ENCODE results near the gene PLEKHH1.
A peak's percentile ranks its signal among the peaks of the same experiment; 100 is the strongest.

The PLEKHH1 gene

GRCh38 chr14:67570453-67570852 lies 37.4 kb downstream of the PLEKHH1 start:
- H3K9me3 Mint-ChIP-seq: no peaks in the 10 kb centered on the region
- DNase-seq: no peak
- peaks cover 4% of the 10 kb centered on the region for H3K27me3 Mint-ChIP-seq (ENCODE audit: low read depth, poor library complexity)
- no peak for TF ChIP-seq CTCF (IDR thresholded peaks at IDR 0.05)
- no peak overlapping the region for H3K4me3 Mint-ChIP-seq
- peaks cover 29% of the 10 kb centered on the region for H3K36me3 Mint-ChIP-seq (ENCODE audit: low read depth)
- H3K4me1 Mint-ChIP-seq: peaks cover 42% of the 10 kb centered on the region
- H3K27ac Mint-ChIP-seq: no peak overlapping the region

GRCh38 chr14:67571275-67571990 lies 38.3 kb downstream of the PLEKHH1 start:
- Mint-ChIP-seq H3K9me3 (no peaks in the 10 kb centered on the region), H3K36me3 (ENCODE audit: low read depth) (peaks cover 37% of the 10 kb centered on the region), H3K27me3 (ENCODE audit: low read depth, poor library complexity) (no peaks in the 10 kb centered on the region), H3K4me3 (no peak overlapping the region), H3K27ac (no peak overlapping the region), H3K4me1 (peaks cover 41% of the 10 kb centered on the region)
- peak; percentile 73 for DNase-seq
- TF ChIP-seq CTCF (IDR thresholded peaks at IDR 0.05): peak; percentile 80

GRCh38 chr14:67571991-67572323 lies 38.9 kb downstream of the PLEKHH1 start:
- DNase-seq: peak; percentile 14
- Mint-ChIP-seq H3K36me3 (ENCODE audit: low read depth) (peaks cover 34% of the 10 kb centered on the region), H3K4me1 (peaks cover 36% of the 10 kb centered on the region), H3K27me3 (ENCODE audit: low read depth, poor library complexity) (no peaks in the 10 kb centered on the region), H3K9me3 (no peaks in the 10 kb centered on the region), H3K27ac (no peak overlapping the region), H3K4me3 (no peak overlapping the region)
- no peak for TF ChIP-seq CTCF (IDR thresholded peaks at IDR 0.05)

- H3K27me3 Mint-ChIP-seq (ENCODE audit: low read depth, poor library complexity): no peaks in the 10 kb centered on the region
These were observed 39.5 kb downstream of the PLEKHH1 start for GRCh38 chr14:67572608-67573007.

GRCh38 chr14:67573228-67574010 lies 40.3 kb downstream of the PLEKHH1 start:
- peaks cover 25% of the 10 kb centered on the region for H3K4me1 Mint-ChIP-seq

More at GRCh38 chr14:67572608-67573007, 39.5 kb downstream of the PLEKHH1 start:
- no peak for TF ChIP-seq CTCF (IDR thresholded peaks at IDR 0.05)
- Mint-ChIP-seq H3K9me3 (no peaks in the 10 kb centered on the region), H3K36me3 (ENCODE audit: low read depth) (peaks cover 30% of the 10 kb centered on the region), H3K4me3 (no peak overlapping the region), H3K4me1 (peaks cover 30% of the 10 kb centered on the region), H3K27ac (no peak overlapping the region)
- no peak for DNase-seq

More at GRCh38 chr14:67573228-67574010, 40.3 kb downstream of the PLEKHH1 start:
- Mint-ChIP-seq H3K36me3 (ENCODE audit: low read depth) (peaks cover 25% of the 10 kb centered on the region), H3K27me3 (ENCODE audit: low read depth, poor library complexity) (no peaks in the 10 kb centered on the region), H3K4me3 (no peak overlapping the region), H3K27ac (peak overlapping the region; percentile 49), H3K9me3 (no peaks in the 10 kb centered on the region)
- TF ChIP-seq CTCF (IDR thresholded peaks at IDR 0.05): no peak
- DNase-seq: no peak

All from nephron progenitor cell (in vitro differentiated cells).